Prostate gland (tissue), 2 donors: Measurements from ENCODE around the gene ST6GALNAC4.

ENCODE experiments used
- CTCF ChIP-seq, 4 experiments: fragments of 200-600 bp in 2 of 4; fragments of 450-650 bp in 2 of 4; sonication (generic) in 2 of 4; IDR thresholded peaks; 1 replicate in 3 of 4; 2 replicates in 1 of 4; pipeline ENCODE4 v1.5.1; 2016 to 2019; ENCODE audit warnings: antibody characterized with exemption in 4 of 4, mild to moderate bottlenecking in 2 of 4, moderate library complexity in 2 of 4
- POLR2A ChIP-seq: fragments of 450-650 bp; IDR thresholded peaks from one replicate; pipeline ENCODE4 v1.6.1; 2016; ENCODE audit warnings: antibody characterized with exemption, mild to moderate bottlenecking

GRCh38 chr9:127938298-127938690, 21.5 kb upstream of the ST6GALNAC4 start:
- TF ChIP-seq CTCF (IDR thresholded peaks at IDR 0.05) (no peak), POLR2A (no peak)
